ENCODE measurements around the gene CC2D1A. TPM values are rescaled to one million over a fixed set of nuclear protein-coding genes. Genes with fewer than 3 reads are reported as not detected.
"Not testable (repeated sequence)": the region's sequence is repeated elsewhere in the genome, so short reads cannot be mapped to it uniquely, and the experiment has no call there.

The CC2D1A gene
- total RNA-seq, 1 donor from 2014 or later: 69.4 TPM

DNA sequence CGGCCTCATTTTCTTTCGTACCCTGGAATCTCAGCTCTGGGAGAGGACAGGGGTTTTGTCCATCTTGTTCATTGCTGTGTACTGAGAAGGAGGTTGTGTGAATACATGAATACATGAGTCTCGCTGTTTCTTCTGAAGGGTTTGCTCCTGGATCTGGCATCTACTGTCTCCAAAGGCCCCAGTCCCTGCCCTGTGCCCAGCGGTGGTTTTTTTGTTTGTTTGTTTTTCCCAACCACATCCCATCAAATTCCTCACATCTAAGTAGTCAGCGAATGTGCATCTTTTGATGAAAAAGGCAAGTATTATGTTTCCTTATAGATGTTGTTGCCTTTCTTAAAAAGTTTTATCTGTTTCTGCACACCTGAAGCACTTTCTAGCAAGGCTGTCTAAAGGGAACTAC, 58.8 kb downstream of the CC2D1A start:
- Mint-ChIP-seq H3K27me3 (peaks cover 3% of the 10 kb centered on the region), H3K4me3 (ENCODE audit: low read depth) (no peak overlapping the region)

DNA sequence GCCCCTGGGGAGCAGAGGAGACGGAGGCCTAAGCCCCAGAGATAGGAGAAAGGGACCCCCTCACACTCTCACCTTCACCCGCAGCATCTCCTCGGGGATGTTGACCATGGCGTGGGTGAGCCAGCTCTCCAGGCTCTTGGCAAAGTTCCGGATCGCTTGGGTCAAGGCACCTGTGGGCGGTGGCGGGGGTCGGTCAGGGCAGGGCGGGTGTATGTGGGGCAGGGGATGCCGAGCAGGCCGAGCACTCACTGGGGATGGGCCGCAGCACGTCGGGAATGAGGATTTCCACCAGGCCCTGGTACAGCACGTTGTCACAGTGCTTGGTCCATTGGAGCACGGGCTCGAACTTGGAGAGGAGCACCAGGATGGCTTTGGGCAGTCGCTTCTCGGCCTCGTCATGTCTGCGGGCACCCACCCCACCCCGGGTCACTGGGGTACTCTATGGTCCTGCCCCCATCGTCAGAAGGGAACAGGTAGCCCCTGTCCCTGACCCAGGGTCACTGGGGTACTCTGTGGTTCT, 59.4 kb downstream of the CC2D1A start:
- TF ChIP-seq, protein P1, sequence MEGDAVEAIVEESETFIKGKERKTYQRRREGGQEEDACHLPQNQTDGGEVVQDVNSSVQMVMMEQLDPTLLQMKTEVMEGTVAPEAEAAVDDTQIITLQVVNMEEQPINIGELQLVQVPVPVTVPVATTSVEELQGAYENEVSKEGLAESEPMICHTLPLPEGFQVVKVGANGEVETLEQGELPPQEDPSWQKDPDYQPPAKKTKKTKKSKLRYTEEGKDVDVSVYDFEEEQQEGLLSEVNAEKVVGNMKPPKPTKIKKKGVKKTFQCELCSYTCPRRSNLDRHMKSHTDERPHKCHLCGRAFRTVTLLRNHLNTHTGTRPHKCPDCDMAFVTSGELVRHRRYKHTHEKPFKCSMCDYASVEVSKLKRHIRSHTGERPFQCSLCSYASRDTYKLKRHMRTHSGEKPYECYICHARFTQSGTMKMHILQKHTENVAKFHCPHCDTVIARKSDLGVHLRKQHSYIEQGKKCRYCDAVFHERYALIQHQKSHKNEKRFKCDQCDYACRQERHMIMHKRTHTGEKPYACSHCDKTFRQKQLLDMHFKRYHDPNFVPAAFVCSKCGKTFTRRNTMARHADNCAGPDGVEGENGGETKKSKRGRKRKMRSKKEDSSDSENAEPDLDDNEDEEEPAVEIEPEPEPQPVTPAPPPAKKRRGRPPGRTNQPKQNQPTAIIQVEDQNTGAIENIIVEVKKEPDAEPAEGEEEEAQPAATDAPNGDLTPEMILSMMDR (IDR thresholded peaks at IDR 0.05; ENCODE audit: unreplicated experiment): no peak
- no peak for DNase-seq (ENCODE audit: low spot score, unreplicated experiment)
- peaks cover 23% of the 10 kb centered on the region for H3K36me3 Mint-ChIP-seq (ENCODE audit: insufficient read depth)
- H3K4me3 Mint-ChIP-seq (ENCODE audit: low read depth): no peak overlapping the region
- no peaks in the 10 kb centered on the region for H3K9me3 Mint-ChIP-seq (ENCODE audit: low read depth)
- H3K27ac Mint-ChIP-seq: no peak overlapping the region
- no peaks in the 10 kb centered on the region for H3K4me1 Mint-ChIP-seq (ENCODE audit: low read depth)
- peaks cover 3% of the 10 kb centered on the region for H3K27me3 Mint-ChIP-seq

More for the DNA sequence above, 58.8 kb downstream of the CC2D1A start:
- TF ChIP-seq, protein P1 (IDR thresholded peaks at IDR 0.05; ENCODE audit: unreplicated experiment): no peak
- no peaks in the 10 kb centered on the region for H3K9me3 Mint-ChIP-seq (ENCODE audit: low read depth)
- H3K4me1 Mint-ChIP-seq (ENCODE audit: low read depth): no peaks in the 10 kb centered on the region
- peaks cover 23% of the 10 kb centered on the region for H3K36me3 Mint-ChIP-seq (ENCODE audit: insufficient read depth)
- DNase-seq (ENCODE audit: low spot score, unreplicated experiment): no peak
- no peak overlapping the region for H3K27ac Mint-ChIP-seq

DNA sequence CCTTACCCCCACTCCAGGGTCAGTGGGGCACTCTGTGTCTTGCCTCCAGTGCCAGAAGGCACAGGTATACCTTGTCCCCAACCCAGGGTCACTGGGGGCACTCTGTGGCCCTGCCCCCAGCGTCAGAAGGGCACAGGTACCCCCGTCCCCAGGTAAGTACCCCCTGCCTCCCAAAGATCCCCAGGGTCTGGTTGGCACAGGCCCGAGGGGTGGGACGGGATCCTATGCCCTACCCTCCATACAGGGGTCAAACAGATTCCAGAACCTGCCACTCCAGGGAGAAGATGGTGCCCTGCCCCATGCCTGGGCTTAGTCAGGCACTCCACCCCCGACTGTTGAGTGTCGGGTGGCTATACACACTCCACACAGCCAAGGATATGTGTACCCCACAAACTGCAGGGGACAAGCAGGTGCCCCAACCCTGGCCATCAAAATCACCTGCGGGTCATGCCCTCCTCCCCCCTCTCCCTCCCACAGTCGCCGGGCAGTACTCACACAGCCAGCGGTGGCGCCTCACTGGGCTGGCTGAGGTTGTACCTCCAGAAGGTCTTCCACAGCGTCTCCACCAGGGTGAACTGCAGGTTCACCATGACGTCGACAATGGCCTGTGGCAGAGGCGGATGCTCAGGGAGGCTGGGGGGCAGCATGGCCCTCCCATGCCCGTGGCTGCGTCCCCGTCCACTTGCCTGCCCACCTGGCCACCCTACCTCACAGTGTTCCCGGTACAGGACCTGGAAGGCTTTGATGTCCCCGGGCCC, 60.1 kb downstream of the CC2D1A start:
- peaks cover 20% of the 10 kb centered on the region for H3K36me3 Mint-ChIP-seq (ENCODE audit: insufficient read depth)
- H3K4me3 Mint-ChIP-seq (ENCODE audit: low read depth): no peak overlapping the region
- H3K27me3 Mint-ChIP-seq: peaks cover 3% of the 10 kb centered on the region
- no peak overlapping the region for H3K27ac Mint-ChIP-seq
- TF ChIP-seq, protein P1 (IDR thresholded peaks at IDR 0.05; ENCODE audit: unreplicated experiment): no peak
- no peaks in the 10 kb centered on the region for H3K9me3 Mint-ChIP-seq (ENCODE audit: low read depth)
- H3K4me1 Mint-ChIP-seq (ENCODE audit: low read depth): no peaks in the 10 kb centered on the region
- DNase-seq (ENCODE audit: low spot score, unreplicated experiment): no peak

DNA sequence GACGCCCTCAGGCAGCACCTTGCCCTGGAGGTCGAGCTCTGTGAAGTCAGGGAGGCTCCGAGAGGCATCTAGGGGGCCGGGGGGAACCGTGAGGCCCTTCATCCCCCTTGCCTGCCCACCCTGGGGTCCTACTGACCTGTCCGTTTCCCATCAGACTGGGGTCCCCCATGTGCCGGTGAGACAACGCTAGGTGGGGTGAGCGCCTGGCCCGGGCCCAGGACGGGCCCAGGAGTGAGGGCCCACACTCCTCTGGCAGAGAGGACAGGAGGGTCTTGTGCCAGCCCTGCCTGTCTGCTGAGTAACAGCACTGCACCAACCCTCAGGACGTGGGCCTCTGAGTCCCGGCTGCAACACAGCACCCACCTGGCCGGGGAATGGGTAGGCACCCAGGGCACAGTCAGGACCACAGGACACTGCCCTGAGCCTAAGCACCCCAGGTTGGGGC, 60.7 kb downstream of the CC2D1A start:
- no peak for DNase-seq (ENCODE audit: low spot score, unreplicated experiment)
- H3K4me1 Mint-ChIP-seq (ENCODE audit: low read depth): no peaks in the 10 kb centered on the region
- peaks cover 16% of the 10 kb centered on the region for H3K36me3 Mint-ChIP-seq (ENCODE audit: insufficient read depth)
- H3K4me3 Mint-ChIP-seq (ENCODE audit: low read depth): no peak overlapping the region
- no peak overlapping the region for H3K27ac Mint-ChIP-seq
- TF ChIP-seq, protein P1 (IDR thresholded peaks at IDR 0.05; ENCODE audit: unreplicated experiment): no peak
- no peaks in the 10 kb centered on the region for H3K9me3 Mint-ChIP-seq (ENCODE audit: low read depth)
- peaks cover 3% of the 10 kb centered on the region for H3K27me3 Mint-ChIP-seq

DNA sequence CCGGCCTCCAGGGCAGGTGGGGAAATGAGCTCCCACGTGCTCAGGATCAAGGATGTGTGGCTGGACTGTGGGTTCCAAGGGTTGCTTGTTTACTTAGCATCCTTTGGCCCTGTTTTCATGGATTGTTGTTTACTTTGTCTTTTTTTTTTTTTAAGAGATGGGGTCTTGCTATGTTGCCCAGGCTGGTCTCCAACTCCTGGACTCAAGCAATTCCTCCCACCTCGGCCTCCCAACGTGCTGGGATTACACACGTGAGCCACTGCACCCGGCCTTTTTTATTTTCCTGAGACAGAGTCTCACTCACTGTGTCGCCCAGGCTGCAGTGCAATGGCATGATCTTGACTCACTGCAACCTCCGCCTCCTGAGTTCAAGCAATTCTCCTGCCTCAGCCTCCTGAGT, 61.2 kb downstream of the CC2D1A start:
- peaks cover 16% of the 10 kb centered on the region for H3K36me3 Mint-ChIP-seq (ENCODE audit: insufficient read depth)
- not testable (repeated sequence) for H3K27me3 Mint-ChIP-seq; H3K4me3 Mint-ChIP-seq (ENCODE audit: low read depth); H3K9me3 Mint-ChIP-seq (ENCODE audit: low read depth); H3K27ac Mint-ChIP-seq; H3K4me1 Mint-ChIP-seq (ENCODE audit: low read depth); DNase-seq (ENCODE audit: low spot score, unreplicated experiment)
